HS-27A (cell line): ENCODE measurements around the gene RABAC1.

ENCODE experiments used
- DNase-seq: peaks from one replicate; pipeline ENCODE4 v3.0.0-alpha.2; 2012; ENCODE audit warnings: low read depth, missing footprints

Gene RABAC1

DNA sequence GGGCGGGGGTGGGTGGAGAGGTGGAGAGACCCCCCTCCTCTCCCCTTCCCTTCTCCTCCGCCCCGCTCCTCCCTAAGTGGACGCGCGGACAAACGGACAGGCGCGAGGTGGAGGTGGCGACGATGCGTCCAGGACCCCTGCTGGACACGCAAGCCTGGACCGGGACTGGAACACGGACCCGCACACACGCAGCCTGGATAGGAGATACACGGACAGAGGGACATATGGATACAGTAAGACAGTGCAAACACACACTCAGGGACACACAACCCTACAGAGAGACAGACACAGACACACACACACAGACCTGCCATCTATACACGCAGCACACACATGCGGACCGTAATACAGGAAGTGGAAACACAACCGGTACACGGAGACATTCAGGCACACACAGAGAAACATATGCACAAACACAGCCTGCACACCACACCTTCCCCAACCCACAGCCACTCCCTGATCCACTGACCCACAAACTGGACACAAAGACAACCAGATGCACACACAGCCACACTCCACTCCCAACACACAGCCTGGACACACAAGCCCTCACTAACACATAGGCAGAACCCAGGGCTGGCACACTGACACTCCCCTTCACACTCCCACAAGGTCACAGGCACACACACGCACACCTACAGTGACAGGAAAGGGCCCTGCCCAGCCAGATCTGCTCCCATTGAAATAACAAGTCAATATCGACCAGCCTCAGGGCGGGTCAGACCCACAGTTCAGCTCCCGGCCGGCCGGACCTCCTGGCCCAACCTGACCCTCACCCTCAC is 30.2 kb downstream of the RABAC1 start:
- no peak for DNase-seq

DNA sequence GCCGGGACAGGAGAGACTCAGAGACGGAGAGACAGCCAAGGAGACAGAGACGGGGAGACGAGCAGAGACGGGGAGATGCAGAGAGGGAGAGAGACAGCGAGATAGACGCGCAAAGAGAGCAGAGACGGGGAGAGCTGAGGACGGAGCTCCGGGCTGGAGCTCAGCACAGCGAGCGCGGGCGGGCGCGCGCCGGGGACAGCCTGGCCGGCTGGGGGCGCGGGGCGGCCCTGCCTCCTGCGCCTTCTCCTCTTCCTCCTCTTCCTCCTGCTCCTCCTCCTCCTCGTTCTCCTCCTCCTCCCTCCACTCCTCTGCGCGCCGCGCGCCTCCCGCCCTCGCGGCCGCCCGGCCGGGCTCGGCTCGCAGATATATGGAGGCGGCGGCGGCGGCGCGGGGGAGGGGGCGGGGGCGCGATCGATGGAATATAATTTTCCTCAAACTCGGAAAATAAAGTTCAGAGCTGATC is 30.9 kb downstream of the RABAC1 start, which contains the start of gene ERFL:
TSS of gene ERFL (minus strand) at position 229 of the 463 bp plus-strand sequence. CDS start 15,530 bp downstream, outside the sequence.
- DNase-seq: peak; percentile 64

DNA sequence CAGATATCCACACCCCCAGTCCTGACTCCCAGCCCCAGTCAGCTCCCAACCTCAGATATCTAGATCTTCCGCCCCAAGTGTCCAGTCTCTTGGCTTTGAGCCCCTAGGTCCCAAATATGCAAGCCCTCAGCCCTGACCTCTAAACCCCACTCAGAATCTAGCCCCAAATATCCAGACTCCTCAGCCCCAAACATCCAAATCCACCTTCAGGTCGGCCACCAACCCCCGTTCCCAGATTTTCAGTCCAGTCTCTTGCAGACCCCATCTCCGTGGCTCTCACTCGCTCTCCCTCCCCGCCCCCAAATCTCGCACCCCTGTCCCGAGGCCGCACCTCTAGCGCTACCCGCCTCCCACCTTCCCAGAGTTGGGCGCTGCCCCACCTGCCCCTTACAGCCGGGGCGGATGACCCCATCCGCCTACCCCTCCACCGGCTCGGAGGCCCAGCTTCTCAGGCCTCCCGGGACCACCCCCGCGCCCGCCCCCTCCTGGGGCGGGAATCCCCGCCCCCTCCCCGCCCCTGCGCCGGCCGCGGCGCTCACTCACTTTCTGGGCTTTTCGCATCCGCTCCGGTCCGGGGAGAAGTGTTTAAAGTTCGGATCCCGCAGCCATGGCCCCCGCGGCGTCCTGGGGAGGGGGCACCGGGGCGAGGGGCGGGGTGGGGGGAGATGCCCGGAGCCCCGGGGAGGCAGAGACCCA is 31.5 kb downstream of the RABAC1 start:
- no peak for DNase-seq

DNA sequence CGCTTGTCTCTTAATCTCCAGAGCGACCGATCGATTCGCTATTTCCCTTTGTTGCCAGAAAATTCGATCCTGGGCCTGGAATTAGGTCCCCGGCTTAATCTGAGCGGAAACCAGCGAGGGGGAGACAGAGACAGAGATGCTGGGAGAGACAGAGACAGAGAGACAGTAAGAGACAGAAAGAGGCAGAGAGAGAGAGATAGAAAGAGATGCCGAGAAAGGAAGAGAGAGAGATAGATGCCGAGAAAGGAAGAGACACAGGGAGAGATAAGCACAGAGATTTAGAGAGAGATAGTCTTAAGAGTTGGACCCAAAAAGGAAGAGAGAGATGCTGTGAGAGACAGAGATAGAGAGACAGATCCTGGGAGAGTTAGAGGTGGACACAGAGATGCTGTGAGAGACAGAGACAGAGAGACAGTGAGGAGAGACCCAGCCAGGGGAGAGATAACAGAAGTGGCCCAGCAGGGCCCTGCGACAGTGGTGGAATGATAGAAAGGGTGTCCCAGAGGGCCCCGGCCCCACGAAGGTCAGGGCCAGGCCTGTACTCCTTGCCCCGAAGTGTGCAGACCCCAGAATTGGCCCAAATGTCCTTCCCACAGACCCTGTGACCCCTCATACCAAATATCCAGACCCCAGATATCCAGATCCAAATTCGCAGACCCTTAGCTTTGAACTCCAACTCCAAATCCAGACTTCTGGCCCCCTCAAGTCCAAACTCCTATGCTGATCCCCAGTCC is 32.2 kb downstream of the RABAC1 start:
- DNase-seq: no peak

DNA sequence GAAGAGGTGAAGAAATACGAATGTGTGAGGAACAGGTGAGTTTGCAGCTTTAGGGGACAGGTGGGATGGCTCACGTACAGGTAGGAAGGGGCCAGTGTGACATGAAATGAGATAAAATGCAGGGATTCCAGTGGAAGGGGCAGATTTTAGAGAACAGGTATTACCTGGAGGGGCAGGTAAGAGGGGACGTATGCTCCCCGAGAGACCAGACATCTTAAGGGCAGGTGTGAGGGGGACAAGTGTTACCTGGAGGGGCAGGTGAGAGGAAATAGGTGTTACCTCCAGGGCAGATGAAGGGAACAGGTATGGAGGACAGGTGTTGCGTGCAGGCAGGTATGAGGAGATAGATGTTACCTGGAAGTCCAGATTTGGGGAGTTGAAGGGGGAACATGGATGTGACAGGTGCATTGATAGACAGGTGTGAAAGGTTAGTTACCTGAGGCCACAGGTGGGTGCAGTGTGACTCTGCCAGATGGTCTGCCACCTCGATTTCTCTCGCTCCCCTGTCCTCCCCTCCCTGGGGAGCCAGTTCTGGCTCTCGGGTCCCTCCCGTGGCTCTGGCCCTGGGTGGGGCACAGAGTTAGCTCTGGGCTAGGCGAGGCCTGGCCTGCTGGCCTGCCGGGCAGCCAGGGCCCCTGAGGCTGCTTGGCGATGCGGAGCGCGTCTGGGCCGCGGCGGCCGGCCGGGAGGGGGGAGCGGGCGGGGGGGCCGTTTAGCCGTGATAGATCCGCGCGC is 32.9 kb downstream of the RABAC1 start:
- no peak for DNase-seq

DNA sequence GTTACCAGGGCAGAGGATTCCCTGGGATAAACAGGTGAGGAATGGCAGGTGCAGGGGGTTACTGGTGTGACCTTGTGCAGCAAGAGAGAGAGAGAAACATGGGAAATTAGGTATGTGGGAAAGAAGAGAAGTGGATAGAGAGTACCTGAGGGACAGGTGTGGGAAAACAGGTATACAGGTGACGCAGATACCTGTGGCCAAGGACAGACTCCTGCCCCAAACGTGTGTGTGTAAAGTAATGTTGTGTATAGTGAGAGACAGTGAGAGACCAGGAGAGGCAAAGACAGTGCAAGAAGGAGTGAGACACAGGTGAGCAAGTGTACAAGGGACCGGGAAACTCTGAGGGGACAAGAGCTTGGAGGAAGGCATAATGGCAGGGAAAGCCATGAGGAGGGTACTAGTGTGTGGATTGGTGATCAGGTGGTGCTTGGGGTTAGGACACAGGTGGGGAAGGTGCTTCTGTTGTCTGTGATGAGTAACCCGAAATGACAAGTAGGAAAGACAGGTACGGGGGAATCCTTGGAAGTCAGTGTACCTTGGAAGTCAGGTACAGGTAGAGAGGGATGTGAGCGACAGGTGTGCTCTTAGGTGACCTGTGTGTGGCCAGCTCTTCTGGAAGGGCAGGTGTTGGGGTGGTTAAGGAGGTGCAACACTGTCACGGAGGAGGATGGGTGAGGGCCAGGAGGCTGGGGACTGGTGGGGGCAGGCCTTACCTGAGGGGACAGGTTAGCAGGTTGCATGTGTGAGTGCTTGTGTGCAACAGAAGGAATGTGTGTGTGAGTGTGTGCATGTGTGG is 33.7 kb downstream of the RABAC1 start:
- no peak for DNase-seq

DNA sequence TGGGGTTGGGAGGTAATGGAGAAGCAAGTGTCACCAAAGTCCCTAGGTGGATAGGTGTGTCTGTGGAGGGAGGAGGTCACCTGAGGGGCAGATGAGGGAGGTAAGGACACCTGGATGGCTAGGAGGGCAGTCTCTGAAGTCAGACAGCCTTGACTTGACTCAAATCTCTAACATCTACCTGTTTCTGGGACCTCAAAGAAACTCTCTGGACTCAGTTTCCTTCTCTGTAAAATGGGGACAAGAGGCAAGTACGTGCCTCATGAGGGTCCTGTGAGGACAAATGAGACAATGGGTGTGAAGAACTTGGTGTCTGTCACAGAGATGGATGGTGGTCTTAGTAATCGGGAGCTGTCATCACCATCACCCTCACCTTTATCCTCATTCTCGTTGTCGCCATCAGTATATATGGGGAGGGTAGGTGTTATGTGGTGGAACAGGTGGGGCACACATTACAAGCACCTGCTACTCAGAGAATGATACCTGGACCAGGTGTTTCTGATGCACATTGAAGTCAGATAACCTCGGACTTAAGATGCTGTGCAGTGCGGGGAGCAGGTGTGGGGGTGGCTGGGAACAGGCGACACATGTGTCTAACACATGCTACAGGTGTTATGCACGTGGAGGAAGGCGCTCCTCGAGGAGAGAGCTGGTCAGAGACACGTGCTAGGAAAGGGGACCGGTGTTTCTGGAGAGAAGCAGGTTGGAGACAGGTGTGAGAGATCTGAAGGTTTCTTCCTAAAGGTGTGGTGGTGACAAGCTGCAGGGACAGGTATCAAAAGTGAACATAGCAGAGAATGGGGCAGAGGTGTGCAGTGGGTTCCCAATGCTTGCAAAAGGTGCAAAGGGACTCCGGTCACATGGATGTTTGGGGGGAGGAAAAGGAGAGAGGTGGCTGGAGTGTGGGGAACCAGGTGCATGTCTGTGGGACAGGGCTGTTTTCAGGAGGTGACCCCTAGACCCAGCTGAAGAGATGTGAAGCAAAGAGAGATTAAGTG is 34.7 kb downstream of the RABAC1 start:
- DNase-seq: no peak

DNA sequence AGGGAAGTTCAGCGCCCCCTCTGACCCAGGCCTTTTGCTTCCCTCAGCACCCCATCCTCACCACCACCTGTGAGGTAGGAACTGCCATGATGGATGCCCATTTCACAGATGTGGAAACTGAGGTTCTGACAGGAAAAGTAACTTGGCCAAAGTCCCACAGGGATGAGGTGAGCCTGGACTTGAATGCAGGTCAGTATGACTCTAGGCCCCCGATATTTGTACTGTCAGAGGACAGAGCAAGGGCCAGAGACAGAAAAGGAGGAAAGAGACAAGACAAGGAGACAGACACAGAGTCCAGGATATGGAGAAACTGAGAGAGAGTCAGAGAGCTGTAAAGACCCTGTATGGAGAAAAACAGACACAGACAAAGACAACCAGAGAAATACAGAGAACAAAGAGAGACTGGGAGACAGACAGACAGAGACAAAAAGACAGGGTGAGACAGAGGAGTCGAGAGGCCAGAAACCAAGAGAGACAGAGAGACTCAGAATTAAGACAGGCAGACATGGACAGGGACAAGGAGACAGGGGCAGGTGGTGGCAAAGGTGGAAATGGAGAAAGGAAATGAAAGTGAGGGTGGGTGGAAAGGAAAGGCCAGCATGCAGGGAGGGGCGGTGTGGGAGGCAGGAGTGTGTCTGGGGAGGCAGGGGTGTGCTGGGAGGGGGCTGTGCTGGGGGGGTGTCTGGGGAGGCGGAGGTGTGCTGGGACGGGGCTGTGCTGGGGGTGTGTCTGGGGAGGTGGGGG is 35.9 kb downstream of the RABAC1 start:
- DNase-seq: no peak

DNA sequence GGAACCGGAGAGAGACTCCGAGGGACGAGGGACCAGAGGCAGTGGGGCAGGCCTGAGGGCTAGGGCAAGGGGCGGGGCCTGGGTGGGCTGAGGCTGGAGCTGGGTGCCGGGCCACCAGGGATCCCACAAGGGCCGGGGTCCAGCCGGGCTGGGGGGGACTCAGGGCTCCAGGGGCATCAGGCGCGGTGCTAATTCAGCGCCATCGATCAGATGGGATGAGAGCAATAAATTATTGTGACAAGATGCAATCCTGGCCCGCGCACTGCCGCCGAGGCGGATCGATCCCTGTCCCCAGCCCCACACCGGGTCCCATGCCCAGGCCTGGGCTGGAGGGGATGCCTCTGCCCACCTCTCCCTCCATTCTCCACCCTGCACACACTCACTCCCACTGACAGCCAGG is 36.5 kb downstream of the RABAC1 start:
- DNase-seq: no peak

DNA sequence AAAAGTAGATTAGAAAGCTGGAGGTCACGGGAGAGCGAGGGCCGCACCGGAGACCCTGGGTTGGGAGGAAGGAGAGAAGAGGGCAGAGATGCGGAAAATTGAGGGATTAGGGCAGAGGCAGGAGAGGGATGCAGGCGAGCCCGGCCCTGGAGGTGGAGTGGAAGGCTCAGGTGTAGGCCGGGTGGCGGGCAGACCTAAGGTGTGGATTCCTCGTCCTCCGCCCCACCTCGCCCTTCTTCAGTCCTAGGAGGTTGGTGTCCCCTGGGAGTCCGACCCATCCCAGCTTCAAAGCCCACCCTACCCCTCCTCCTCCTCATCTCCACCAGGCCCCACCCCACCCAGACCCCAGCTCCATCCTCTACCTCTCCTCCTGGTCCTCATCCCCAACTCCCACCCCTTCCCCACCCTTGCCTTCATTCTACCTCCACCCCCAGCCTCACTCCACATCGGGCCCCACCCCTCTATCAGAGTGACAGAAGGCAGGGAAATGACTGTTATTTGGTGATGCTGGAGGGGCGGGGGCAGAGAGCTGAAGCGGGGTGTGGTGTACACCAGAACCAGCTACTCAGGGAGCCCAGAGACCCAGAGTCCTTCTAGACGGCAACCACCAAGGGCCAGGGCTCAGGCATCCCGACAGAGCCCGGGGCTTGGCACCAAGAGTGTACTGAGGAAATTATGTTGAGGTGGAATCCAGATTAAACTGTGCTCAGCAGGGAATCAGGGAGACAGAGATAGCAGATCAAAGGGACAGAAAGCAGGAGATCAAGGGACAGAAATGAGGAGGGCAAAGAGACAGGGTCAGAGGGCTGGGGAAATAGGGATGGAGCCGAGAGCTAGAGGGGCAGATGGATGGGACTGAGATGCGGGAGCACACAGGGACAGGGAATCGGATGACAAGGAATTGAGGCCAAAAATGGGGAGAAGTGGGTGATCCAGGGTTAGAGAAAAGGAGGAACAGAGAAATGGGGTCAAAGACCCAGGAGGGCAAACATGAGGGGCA is 37.2 kb downstream of the RABAC1 start:
- DNase-seq: no peak

DNA sequence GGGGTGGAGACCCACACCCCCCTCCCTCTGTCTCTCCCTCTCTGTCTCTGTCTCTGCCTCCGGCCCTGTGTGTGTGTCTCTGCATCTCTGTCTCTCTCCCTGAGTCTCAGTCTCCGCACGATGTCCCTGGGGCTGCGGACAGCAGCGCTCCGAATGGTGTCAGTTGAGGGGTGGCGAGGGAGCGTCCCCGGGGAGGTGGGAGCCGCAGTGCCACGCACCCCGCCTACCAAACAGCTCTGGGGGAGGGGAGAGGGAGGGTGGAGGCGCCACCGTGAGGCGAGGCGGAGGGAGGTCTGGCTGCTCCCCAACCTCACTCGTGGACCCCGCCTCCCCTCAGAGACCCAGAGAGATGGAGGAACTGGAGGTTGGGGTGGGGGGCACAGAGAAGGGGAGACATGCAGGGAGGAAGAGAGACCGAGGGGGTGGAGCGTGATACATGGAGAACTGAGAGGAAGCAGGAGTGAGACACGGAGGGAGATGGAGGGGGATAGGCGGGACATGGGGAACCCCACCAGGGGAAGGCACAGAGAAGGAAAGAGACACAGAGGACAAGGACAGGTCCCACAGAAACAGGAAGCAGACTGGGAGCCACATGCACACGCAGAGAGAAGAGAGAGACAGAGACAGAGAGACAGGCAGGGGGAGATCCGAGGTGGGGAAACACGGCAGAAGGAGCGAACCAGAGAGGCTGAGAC is 38.1 kb downstream of the RABAC1 start:
- no peak for DNase-seq

DNA sequence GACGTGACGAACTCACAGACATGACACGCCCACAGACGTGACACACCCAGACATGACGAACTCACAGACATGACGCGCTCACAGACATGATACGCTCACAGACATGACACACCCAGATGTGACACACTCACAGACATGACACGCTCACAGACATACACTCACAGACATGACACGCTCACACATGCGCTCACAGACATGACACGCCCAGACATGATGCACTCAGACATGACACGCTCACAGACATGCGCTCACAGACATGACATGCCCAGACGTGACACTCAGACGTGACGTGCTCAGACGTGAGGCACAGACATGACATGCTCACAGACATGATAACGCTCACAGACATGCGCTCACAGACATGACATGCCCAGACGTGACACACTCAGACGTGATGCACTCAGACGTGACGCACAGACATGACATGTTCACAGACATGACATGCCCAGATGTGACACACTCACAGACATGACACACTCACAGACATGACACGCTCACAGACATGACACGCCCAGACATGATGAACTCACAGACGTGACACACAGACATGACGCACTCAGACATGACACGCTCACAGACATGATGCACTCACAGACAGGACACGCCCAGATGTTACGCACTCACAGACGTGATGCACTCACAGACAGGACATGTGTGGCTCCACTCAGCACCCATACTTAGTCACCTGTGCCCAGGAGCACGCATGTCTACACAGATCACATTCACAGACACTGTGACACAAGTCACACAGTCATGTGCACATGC is 39.0 kb downstream of the RABAC1 start:
- DNase-seq: no peak

DNA sequence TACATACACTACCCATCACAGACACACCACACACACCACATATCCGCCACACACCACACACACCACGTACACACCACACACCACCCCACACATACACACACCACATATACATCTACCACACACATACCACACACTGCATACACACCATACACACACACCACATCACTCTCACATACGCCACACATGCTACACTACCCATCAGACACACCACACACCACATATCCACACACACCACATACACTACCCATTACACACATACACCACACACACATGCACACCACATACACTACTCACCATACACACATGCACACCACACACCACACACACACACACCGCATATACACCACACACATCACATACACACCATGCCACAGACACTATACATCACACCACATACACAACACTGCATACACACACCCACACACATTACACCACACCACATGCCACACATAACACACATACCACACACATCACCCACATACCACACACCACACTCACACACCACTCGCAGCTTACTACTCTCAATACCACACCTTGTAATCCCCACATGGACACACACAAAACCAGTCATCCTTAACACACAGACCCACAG is 40.4 kb downstream of the RABAC1 start:
- no peak for DNase-seq

DNA sequence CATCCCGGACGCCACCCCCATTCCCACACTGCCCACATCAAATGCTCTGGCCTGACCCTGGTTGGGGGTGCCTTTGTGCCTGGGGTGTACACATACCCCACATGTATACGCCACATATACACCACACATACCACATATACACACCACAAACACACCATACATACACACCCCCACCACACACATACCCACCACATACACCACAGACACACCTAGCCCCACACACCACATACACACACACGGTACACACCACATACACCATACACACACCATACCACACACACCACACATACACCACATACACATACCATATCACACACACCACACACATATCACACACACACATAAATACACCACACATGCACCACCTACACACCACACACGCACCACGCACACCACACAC is 41.0 kb downstream of the RABAC1 start:
- DNase-seq: no peak

DNA sequence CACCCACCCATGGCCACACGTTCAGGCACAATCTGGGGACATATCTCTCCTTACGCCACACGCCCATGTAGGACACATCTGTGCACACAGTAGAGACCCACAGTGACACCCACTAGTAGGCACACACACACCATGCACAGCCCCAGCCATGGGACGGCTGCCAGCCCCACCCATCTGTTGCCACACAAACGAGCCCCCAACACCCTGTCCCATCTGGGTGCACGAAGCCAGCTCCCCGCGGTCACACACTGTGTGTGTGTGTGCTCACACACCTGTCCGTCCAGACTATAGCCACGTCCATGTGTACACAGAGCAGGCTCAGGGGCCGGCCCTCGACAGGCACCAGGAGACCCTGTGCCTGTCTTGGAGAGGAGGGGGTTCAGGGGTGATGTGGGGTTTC is 41.4 kb downstream of the RABAC1 start:
- no peak for DNase-seq

DNA sequence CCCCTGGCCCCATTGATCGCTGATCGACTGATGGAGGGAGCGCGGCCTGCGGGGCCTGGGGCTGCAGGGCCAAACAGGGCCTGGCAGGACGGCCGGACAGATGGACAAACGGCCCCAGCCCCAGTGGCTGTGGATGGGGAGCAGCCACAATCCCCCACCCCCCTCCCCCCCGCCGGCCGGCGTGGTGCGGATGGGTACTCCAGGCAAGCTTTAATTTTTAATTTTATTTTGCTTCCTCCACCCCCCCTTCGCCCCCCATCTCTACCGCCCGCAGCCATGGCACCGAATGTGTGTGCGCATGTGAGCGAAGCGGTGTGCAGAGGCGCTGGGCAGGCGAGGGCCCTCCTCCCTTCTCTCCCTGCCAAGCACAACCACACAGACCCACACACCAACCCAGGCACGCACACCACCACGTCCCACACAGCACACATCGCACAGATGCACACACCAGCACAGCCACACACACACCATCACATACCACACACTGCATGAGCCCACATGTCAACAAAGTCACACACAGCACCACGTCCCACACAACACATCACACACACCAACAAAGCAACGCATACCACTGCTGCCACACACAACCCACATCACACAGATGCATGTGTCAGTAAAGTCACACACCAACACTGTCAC is 43.2 kb downstream of the RABAC1 start:
- no peak for DNase-seq
